RWPE2 (cell line): ENCODE results near the gene PLA2G2F.

Experiments used
- ATAC-seq: fragments of 200-7000 bp; cut with Tn5 transposase; 3 replicates; pipeline ENCODE4 v1.9.1; 2021; ENCODE audit warnings: low read depth
- DNase-seq: peaks from one replicate; pipeline ENCODE4 v3.0.0-alpha.2; 2020; ENCODE audit warnings: low spot score
- H3K27ac ChIP-seq: fragments of 450-650 bp; 2 replicates; pipeline ENCODE4 v1.5.1; 2017; ENCODE audit warnings: mild to moderate bottlenecking; ENCODE audit not compliant: poor library complexity, severe bottlenecking
- H3K27me3 ChIP-seq: fragments of 250-450 bp; sonication (Bioruptor Pico); 2 replicates; pipeline ENCODE4 v1.5.1; 2021; ENCODE audit warnings: mild to moderate bottlenecking, moderate library complexity; ENCODE audit not compliant: insufficient read depth, poor library complexity, severe bottlenecking
- H3K36me3 ChIP-seq: fragments of 250-450 bp; sonication (Bioruptor Pico); 2 replicates; pipeline ENCODE4 v1.5.1; 2020; ENCODE audit warnings: low read depth, mild to moderate bottlenecking, moderate library complexity
- H3K4me1 ChIP-seq: fragments of 250-450 bp; sonication (Bioruptor Pico); 2 replicates; pipeline ENCODE4 v1.5.1; 2021; ENCODE audit warnings: mild to moderate bottlenecking, moderate library complexity; ENCODE audit not compliant: insufficient read depth, poor library complexity, severe bottlenecking
- H3K4me3 ChIP-seq: fragments of 250-450 bp; sonication (Bioruptor Pico); 2 replicates; pipeline ENCODE4 v1.5.1; 2021; ENCODE audit warnings: mild to moderate bottlenecking, moderate library complexity; ENCODE audit not compliant: severe bottlenecking
- H3K9me3 ChIP-seq: fragments of 250-450 bp; sonication (Bioruptor Pico); 2 replicates; pipeline ENCODE4 v1.5.1; 2021; ENCODE audit warnings: mild to moderate bottlenecking, moderate library complexity; ENCODE audit not compliant: severe bottlenecking
- TF ChIP-seq, protein P1 (sequence below): fragments of 450-650 bp; IDR thresholded peaks from one replicate; pipeline ENCODE4 v1.5.1; 2017; ENCODE audit warnings: mild to moderate bottlenecking, moderate library complexity; ENCODE audit not compliant: poor library complexity, severe bottlenecking

Gene PLA2G2F

DNA sequence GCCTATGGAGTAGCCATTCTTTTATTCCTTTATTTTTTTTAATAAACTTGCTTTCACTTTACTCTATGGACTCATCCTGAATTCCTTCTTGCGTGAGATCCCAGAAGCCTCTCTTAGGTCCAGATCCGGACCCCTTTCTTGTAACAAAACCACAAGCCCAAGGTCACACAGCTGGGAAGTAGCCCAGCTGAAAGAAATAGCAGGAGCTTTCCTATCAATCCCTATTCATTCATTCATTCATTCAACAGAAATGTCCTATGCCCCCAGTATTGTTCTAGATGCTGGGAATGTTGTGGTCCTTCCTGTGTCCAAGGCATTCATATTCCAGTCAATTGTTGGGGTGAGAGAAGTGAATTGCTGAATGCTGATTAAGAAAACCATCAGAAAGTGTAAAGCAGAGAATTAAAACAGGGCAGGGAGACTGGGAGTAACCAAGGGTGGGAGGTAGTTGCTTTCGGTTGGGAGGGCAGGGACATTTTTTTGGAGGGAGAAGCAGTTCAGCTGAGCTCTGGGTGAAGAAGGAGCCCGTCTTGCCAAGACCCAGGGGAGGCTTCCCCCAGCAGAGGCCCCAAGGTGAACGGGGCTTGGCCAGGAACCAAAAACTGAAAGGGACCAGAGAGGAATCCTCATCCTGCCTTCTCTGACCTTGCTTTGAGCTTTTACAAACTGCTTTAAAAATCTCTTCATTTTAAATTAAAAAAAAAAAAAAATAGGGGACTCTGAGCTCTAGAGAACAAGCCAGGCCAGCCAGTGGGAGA lies 30.6 kb upstream of the PLA2G2F start:
- H3K27me3 ChIP-seq = no peaks in the 10 kb centered on the region
- DNase-seq (no peak), ATAC-seq (no peak)
- H3K36me3 ChIP-seq = no peaks in the 10 kb centered on the region
- peaks cover 4% of the 10 kb centered on the region for H3K4me1 ChIP-seq
- H3K4me3 ChIP-seq = no peak overlapping the region
- H3K27ac ChIP-seq = no peak overlapping the region
- H3K9me3 ChIP-seq = no peaks in the 10 kb centered on the region
- TF ChIP-seq, protein P1, sequence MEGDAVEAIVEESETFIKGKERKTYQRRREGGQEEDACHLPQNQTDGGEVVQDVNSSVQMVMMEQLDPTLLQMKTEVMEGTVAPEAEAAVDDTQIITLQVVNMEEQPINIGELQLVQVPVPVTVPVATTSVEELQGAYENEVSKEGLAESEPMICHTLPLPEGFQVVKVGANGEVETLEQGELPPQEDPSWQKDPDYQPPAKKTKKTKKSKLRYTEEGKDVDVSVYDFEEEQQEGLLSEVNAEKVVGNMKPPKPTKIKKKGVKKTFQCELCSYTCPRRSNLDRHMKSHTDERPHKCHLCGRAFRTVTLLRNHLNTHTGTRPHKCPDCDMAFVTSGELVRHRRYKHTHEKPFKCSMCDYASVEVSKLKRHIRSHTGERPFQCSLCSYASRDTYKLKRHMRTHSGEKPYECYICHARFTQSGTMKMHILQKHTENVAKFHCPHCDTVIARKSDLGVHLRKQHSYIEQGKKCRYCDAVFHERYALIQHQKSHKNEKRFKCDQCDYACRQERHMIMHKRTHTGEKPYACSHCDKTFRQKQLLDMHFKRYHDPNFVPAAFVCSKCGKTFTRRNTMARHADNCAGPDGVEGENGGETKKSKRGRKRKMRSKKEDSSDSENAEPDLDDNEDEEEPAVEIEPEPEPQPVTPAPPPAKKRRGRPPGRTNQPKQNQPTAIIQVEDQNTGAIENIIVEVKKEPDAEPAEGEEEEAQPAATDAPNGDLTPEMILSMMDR = no peak

DNA sequence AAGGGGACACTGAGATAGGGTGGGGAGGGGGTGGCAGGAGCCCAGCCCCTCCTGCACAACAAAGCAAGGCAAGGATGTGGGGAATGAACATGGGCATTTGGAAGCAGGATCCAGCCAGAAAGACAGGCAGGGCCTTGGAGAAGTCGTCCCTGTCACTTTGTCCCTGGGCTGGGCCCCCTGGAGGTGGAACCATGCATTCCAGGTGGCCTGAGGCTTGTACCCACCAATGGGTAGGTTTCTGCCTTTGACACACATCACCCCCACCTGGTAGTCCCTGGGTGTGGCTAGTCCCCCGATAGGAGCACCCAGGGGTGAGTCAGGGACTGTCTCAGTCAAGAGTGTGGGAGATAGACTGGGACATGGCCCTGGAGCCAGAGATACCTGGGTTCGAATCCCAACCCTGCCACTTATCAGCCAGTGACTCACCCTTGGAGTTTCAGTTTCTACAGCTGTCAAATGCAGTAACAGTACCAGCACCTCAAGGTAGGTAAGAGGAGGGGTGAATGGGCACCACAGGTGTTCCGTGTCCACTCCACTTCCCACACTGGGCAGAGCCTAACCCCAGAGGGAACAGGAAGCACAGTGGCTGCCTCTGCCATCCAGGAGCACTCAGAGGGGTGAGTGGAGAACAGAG lies 29.8 kb upstream of the PLA2G2F start:
- DNase-seq = no peak
- Histone ChIP-seq H3K27ac (no peak overlapping the region), H3K27me3 (no peaks in the 10 kb centered on the region), H3K9me3 (no peaks in the 10 kb centered on the region), H3K4me1 (peaks cover 4% of the 10 kb centered on the region), H3K36me3 (no peaks in the 10 kb centered on the region), H3K4me3 (no peak overlapping the region)
- ATAC-seq = no peak
- TF ChIP-seq, protein P1 = no peak

DNA sequence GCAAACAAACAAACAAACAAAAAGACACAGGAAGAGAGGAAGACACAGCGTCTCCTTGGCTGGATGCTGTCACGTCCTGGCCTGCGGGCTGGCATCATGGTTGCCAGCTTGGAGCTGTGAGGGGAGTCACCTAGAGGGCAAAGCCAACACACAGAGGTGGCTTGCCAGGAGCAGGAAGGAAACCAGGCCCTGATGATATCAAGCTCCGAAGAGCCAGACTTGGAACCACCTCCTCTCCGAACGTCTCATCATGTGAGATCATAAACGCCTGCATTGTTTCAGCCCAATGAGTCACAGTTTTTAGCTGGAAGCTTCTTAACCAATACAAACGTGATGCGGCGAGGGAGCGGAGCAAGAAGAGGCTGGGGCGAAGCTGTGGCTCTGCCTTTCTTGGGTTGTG lies 28.4 kb upstream of the PLA2G2F start:
- H3K27me3 ChIP-seq = no peaks in the 10 kb centered on the region
- no peak overlapping the region for H3K27ac ChIP-seq
- peak; percentile 85 for ATAC-seq
- H3K36me3 ChIP-seq = no peaks in the 10 kb centered on the region
- no peak for DNase-seq
- TF ChIP-seq, protein P1 = no peak
- peaks cover 4% of the 10 kb centered on the region for H3K4me1 ChIP-seq
- H3K4me3 ChIP-seq = no peak overlapping the region
- H3K9me3 ChIP-seq = no peaks in the 10 kb centered on the region

DNA sequence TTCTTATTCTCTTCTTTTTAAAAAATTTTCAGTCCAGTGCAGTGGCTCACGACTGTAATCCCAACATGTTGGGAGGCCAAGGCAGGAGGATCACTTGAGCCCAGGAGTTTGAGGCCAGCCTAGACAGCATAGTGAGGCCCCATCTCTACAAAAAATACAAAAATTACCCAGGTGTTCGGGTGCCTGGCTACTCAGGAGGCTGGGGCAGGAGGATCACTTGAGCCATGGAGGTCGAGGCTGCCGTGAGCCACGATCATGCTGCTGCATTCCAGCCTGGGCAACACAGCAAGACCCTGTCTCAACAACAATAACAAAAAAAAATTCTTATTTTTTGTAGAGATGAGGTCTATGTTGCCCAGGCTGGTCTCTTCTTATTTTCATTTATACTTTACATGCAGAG lies 27.7 kb upstream of the PLA2G2F start:
- Histone ChIP-seq H3K4me1 (peaks cover 4% of the 10 kb centered on the region), H3K9me3 (no peaks in the 10 kb centered on the region), H3K36me3 (no peaks in the 10 kb centered on the region), H3K27me3 (no peaks in the 10 kb centered on the region), H3K4me3 (no peak overlapping the region), H3K27ac (no peak overlapping the region)
- DNase-seq (no peak), ATAC-seq (no peak)
- TF ChIP-seq, protein P1 = no peak
